H9 (cell line): Measurements from ENCODE around the gene MXD4. TPM values are rescaled to one million over a fixed set of nuclear protein-coding genes. Genes with fewer than 3 reads are reported as not detected.

ENCODE experiments used
- DNase-seq: peaks from one replicate; pipeline ENCODE4 v3.0.0-alpha.2; 2017
- H2AFZ ChIP-seq: one replicate; pipeline ENCODE4 v1.6.1; 2013; ENCODE audit warnings: mild to moderate bottlenecking, low read length, control low read depth, moderate library complexity
- H2AK5ac ChIP-seq: 2 replicates; pipeline ENCODE4 v1.6.1; 2013; ENCODE audit warnings: low read length, control low read depth, mixed read lengths; ENCODE audit not compliant: insufficient read length
- H2BK120ac ChIP-seq: one replicate; pipeline ENCODE4 v1.6.1; 2013; ENCODE audit warnings: low read depth, mild to moderate bottlenecking, low read length, control low read depth, inconsistent platforms; ENCODE audit not compliant: poor library complexity, severe bottlenecking
- H2BK12ac ChIP-seq: 2 replicates; pipeline ENCODE4 v1.6.1; 2013; ENCODE audit warnings: low read length, control low read depth, mixed read lengths, low read depth; ENCODE audit not compliant: insufficient read length
- H2BK15ac ChIP-seq: 2 replicates; pipeline ENCODE4 v1.6.1; 2013; ENCODE audit warnings: low read depth, low read length, control low read depth
- H2BK20ac ChIP-seq: one replicate; pipeline ENCODE4 v1.6.1; 2013; ENCODE audit warnings: low read depth, mild to moderate bottlenecking, low read length, control low read depth, inconsistent platforms; ENCODE audit not compliant: poor library complexity, severe bottlenecking
- H2BK5ac ChIP-seq: 2 replicates; pipeline ENCODE4 v1.6.1; 2013; ENCODE audit warnings: low read length, control low read depth, mixed read lengths; ENCODE audit not compliant: insufficient read length
- H3K14ac ChIP-seq: 2 replicates; pipeline ENCODE4 v1.6.1; 2013; ENCODE audit warnings: low read length, control low read depth; ENCODE audit not compliant: insufficient read depth
- H3K18ac ChIP-seq: 2 replicates; pipeline ENCODE4 v1.6.1; 2013; ENCODE audit warnings: low read depth, mild to moderate bottlenecking, mixed read lengths, low read length, control low read depth; ENCODE audit not compliant: insufficient read length
- H3K23ac ChIP-seq: 2 replicates; pipeline ENCODE4 v1.6.1; 2013; ENCODE audit warnings: low read length, control low read depth, mixed read lengths, low read depth; ENCODE audit not compliant: insufficient read length
- H3K23me2 ChIP-seq: 2 replicates; pipeline ENCODE4 v1.6.1; 2013; ENCODE audit warnings: low read depth, mild to moderate bottlenecking, mixed read lengths, low read length, control low read depth; ENCODE audit not compliant: insufficient read length, poor library complexity, severe bottlenecking
- H3K27ac ChIP-seq: 2 replicates; pipeline ENCODE4 v1.5.1; 2013; ENCODE audit warnings: low read length, control low read depth, mixed read lengths, low read depth; ENCODE audit not compliant: insufficient read length
- H3K27me3 ChIP-seq: 2 replicates; pipeline ENCODE4 v1.6.1; 2013; ENCODE audit warnings: low read length, control low read depth, inconsistent platforms; ENCODE audit not compliant: insufficient read depth
- H3K4ac ChIP-seq: 2 replicates; pipeline ENCODE4 v1.6.1; 2013; ENCODE audit warnings: low read depth, mild to moderate bottlenecking, control low read depth, inconsistent platforms, low read length, moderate library complexity
- H3K4me1 ChIP-seq: 2 replicates; pipeline ENCODE4 v1.6.1; 2013; ENCODE audit warnings: low read length, control low read depth, inconsistent platforms; ENCODE audit not compliant: insufficient read depth
- H3K4me2 ChIP-seq: 2 replicates; pipeline ENCODE4 v1.6.1; 2013; ENCODE audit warnings: low read length, control low read depth, mixed read lengths; ENCODE audit not compliant: insufficient read length, insufficient read depth
- H3K56ac ChIP-seq: 2 replicates; pipeline ENCODE4 v1.6.1; 2013; ENCODE audit warnings: low read depth, mild to moderate bottlenecking, mixed read lengths, low read length, control low read depth; ENCODE audit not compliant: insufficient read length
- H3K79me1 ChIP-seq: 2 replicates; pipeline ENCODE4 v1.6.1; 2013; ENCODE audit warnings: low read depth, mild to moderate bottlenecking, moderate library complexity, low read length, control low read depth, inconsistent platforms; ENCODE audit not compliant: insufficient read depth, poor library complexity, severe bottlenecking
- H3K79me2 ChIP-seq: 2 replicates; pipeline ENCODE4 v1.6.1; 2013; ENCODE audit warnings: low read length, control low read depth, inconsistent platforms; ENCODE audit not compliant: insufficient read depth
- H3K9ac ChIP-seq: 2 replicates; pipeline ENCODE4 v1.6.1; 2013; ENCODE audit warnings: low read length, control low read depth, mixed read lengths; ENCODE audit not compliant: insufficient read length; ENCODE audit errors: extremely low read depth
- H3K9me3 ChIP-seq: one replicate; pipeline ENCODE4 v1.6.1; 2013; ENCODE audit warnings: low read depth, low read length, inconsistent platforms; ENCODE audit not compliant: control insufficient read depth
- H3T11ph ChIP-seq: one replicate; pipeline ENCODE4 v1.6.1; 2013; ENCODE audit warnings: mild to moderate bottlenecking, low read length, control low read depth, inconsistent platforms
- H4K20me1 ChIP-seq: one replicate; pipeline ENCODE4 v1.6.1; 2013; ENCODE audit not compliant: control insufficient read depth, insufficient read length, insufficient read depth
- H4K5ac ChIP-seq: 2 replicates; pipeline ENCODE4 v1.6.1; 2013; ENCODE audit warnings: low read depth, mild to moderate bottlenecking, mixed read lengths, low read length, control low read depth; ENCODE audit not compliant: insufficient read length
- H4K8ac ChIP-seq: replicated peaks from 2 replicates; pipeline ENCODE4 v1.6.1; 2013; ENCODE audit warnings: low read length, control low read depth, mixed read lengths, low read depth; ENCODE audit not compliant: insufficient read length
- H4K91ac ChIP-seq: 2 replicates; pipeline ENCODE4 v1.6.1; 2013; ENCODE audit warnings: low read depth, mild to moderate bottlenecking, moderate library complexity, mixed read lengths, low read length, control low read depth; ENCODE audit not compliant: insufficient read length
- H3K27ac Mint-ChIP-seq, 3 experiments: 2 replicates in 2 of 3; 3 replicates in 1 of 3; pipeline ENCODE4 v1.8.0; 2020 to 2021; ENCODE audit warnings: mixed read lengths in 3 of 3, mild to moderate bottlenecking in 1 of 3, moderate library complexity in 1 of 3
- H3K27me3 Mint-ChIP-seq: 2 replicates; pipeline ENCODE4 v1.8.0; 2021; ENCODE audit warnings: low read depth, mild to moderate bottlenecking, moderate library complexity, mixed read lengths
- H3K36me3 Mint-ChIP-seq, 3 experiments: 2 replicates in 2 of 3; 3 replicates in 1 of 3; pipeline ENCODE4 v1.8.0; 2020 to 2021; ENCODE audit warnings: low read depth in 3 of 3, mixed read lengths in 3 of 3; ENCODE audit not compliant: insufficient read depth in 1 of 3
- H3K4me1 Mint-ChIP-seq, 2 experiments: 2 replicates each; pipeline ENCODE4 v1.8.0; 2020; ENCODE audit warnings: mixed read lengths in 2 of 2
- H3K4me3 Mint-ChIP-seq, 2 experiments: 2 replicates in 1 of 2; 3 replicates in 1 of 2; pipeline ENCODE4 v1.8.0; 2020 to 2021; ENCODE audit warnings: mild to moderate bottlenecking in 2 of 2, mixed read lengths in 2 of 2, moderate library complexity in 1 of 2
- H3K9me3 Mint-ChIP-seq, 2 experiments: 2 replicates in 1 of 2; 3 replicates in 1 of 2; pipeline ENCODE4 v1.8.0; 2020; ENCODE audit warnings: mild to moderate bottlenecking in 2 of 2, mixed read lengths in 2 of 2, moderate library complexity in 1 of 2
- CTCF ChIP-seq: fragments of 200-600 bp; sonication (generic); conservative IDR thresholded peaks from 3 replicates; pipeline ENCODE4 v1.8.0; 2021; ENCODE audit warnings: antibody characterized with exemption, mild to moderate bottlenecking
- WGBS: extraction: QIAGEN DNeasy Blood & Tissue Kit; methylation state at CpG from one replicate; pipeline ENCODE4 v1.1.7; 2013; ENCODE audit warnings: missing lambda C conversion rate, low lambda C conversion rate, mixed read lengths; ENCODE audit not compliant: insufficient read length; ENCODE audit errors: extremely low coverage; 5-methylcytosine and 5-hydroxymethylcytosine counted together
- total RNA-seq: library from RNA; stranded (reverse); gene quantifications from 2 replicates; pipeline ENCODE4 v1.2.1, GENCODE V29; 2021

Gene MXD4
- total RNA-seq, 1 experiment from 2014 or later = 24.1 TPM

- H3K27ac Mint-ChIP-seq = no peak overlapping the region
- Histone ChIP-seq H3K9me3 (no peaks in the 10 kb centered on the region), H3K23ac (no peak overlapping the region), H4K20me1 (peaks cover 2% of the 10 kb centered on the region), H2BK12ac (no peak overlapping the region), H4K8ac (no peak overlapping the region), H3K79me2 (no peaks in the 10 kb centered on the region), H3T11ph (no peak overlapping the region), H3K27ac (no peak overlapping the region), H4K91ac (no peak overlapping the region), H3K23me2 (peaks cover 9% of the 10 kb centered on the region), H2BK20ac (no peak overlapping the region), H3K4ac (no peak overlapping the region), H2BK15ac (no peak overlapping the region), H2BK120ac (no peak overlapping the region), H3K18ac (no peak overlapping the region), H3K79me1 (no peaks in the 10 kb centered on the region), H2AFZ (no peak overlapping the region), H2BK5ac (no peak overlapping the region), H3K14ac (no peak overlapping the region; the same call in 1 of the 2 replicates), H4K5ac (no peak overlapping the region), H3K56ac (no peak overlapping the region), H3K4me2 (peak overlapping the region; percentile 38), H2AK5ac (no peak overlapping the region), H3K27me3 (no peaks in the 10 kb centered on the region), H3K4me1 (peaks cover 2% of the 10 kb centered on the region; the same call in 1 of the 2 replicates), H3K9ac (no peak overlapping the region)
- WGBS = no CpG with 5 or more reads among the region's 91 CpGs
- H3K4me3 Mint-ChIP-seq = peak overlapping the region; percentile 65 to 79
- peaks cover 11 to 13% of the 10 kb centered on the region in 2 experiments for H3K4me1 Mint-ChIP-seq
- H3K36me3 Mint-ChIP-seq = peaks cover 0 to 2% (median 0%) of the 10 kb centered on the region in 3 experiments; a peak in 1 of 7 replicates
- no peaks in the 10 kb centered on the region for H3K27me3 Mint-ChIP-seq
- no peak for TF ChIP-seq CTCF
- no peaks in the 10 kb centered on the region for H3K9me3 Mint-ChIP-seq
- DNase-seq = no peak
Measured at GRCh38 chr4:2261110-2261852, 628 bp downstream of the MXD4 start.
